HepG2 (cell line): ENCODE results near the gene SGF29. TPM values are rescaled to one million over a fixed set of nuclear protein-coding genes. Genes with fewer than 3 reads are reported as not detected.
A peak's percentile ranks its signal among the peaks of the same experiment; 100 is the strongest.

Source experiments
- ARHGAP35 ChIP-seq: sonication (generic); formaldehyde crosslinking; IDR thresholded peaks from 2 replicates; pipeline ENCODE4 v1.9.0; 2022; ENCODE audit warnings: mild to moderate bottlenecking, inconsistent platforms, moderate library complexity, missing genetic modification reagents, borderline replicate concordance
- CSRNP1 ChIP-seq: sonication (generic); formaldehyde crosslinking; IDR thresholded peaks from 2 replicates; pipeline ENCODE4 v1.8.1; 2023; ENCODE audit warnings: mild to moderate bottlenecking, missing genetic modification reagents
- DPF2 ChIP-seq: sonication (generic); formaldehyde crosslinking; IDR thresholded peaks from 2 replicates; pipeline ENCODE4 v1.4.0; 2020; ENCODE audit warnings: mild to moderate bottlenecking, low read depth, missing genetic modification reagents, borderline replicate concordance
- GATAD2A ChIP-seq: IDR thresholded peaks from 2 replicates; pipeline ENCODE4 v1.6.1; 2016
- HMG20A ChIP-seq: IDR thresholded peaks from 2 replicates; pipeline ENCODE4 v1.6.1; 2016; ENCODE audit warnings: borderline replicate concordance
- HMGXB3 ChIP-seq: sonication (generic); formaldehyde crosslinking; IDR thresholded peaks from 2 replicates; pipeline ENCODE4 v1.4.0; 2020; ENCODE audit warnings: missing genetic modification reagents, borderline replicate concordance
- HNF1B ChIP-seq: sonication (generic); formaldehyde crosslinking; IDR thresholded peaks from 2 replicates; pipeline ENCODE4 v1.5.1; 2020; ENCODE audit warnings: mild to moderate bottlenecking, moderate library complexity, missing genetic modification reagents
- HOXA3 ChIP-seq: sonication (generic); formaldehyde crosslinking; IDR thresholded peaks from 2 replicates; pipeline ENCODE4 v1.5.0; 2020; ENCODE audit warnings: missing genetic modification reagents
- KAT8 ChIP-seq: IDR thresholded peaks from 2 replicates; pipeline ENCODE4 v1.6.1; 2016; ENCODE audit warnings: missing genetic modification reagents, missing compliant biosample characterization
- MLX ChIP-seq: IDR thresholded peaks from 2 replicates; pipeline ENCODE4 v1.6.1; 2016
- NKX3-1 ChIP-seq: sonication (generic); formaldehyde crosslinking; IDR thresholded peaks from 2 replicates; pipeline ENCODE4 v1.5.0; 2020; ENCODE audit warnings: missing genetic modification reagents
- NR2F2 ChIP-seq: IDR thresholded peaks from 2 replicates; pipeline ENCODE4 v1.6.1; 2012; ENCODE audit warnings: low read depth, inconsistent platforms, borderline replicate concordance
- PCBP2 ChIP-seq: fragments of 200-400 bp; formaldehyde crosslinking; optimal IDR thresholded peaks from 2 replicates; pipeline ENCODE3; 2018; ENCODE audit warnings: low read length, low read depth; ENCODE audit not compliant: poor library complexity, severe bottlenecking
- RFX5 ChIP-seq: IDR thresholded peaks from 2 replicates; pipeline ENCODE4 v1.6.1; 2011; ENCODE audit warnings: low read depth, low read length, improper control_type of control experiment
- RXRA ChIP-seq: sonication (generic); formaldehyde crosslinking; IDR thresholded peaks from 2 replicates; pipeline ENCODE4 v1.5.1; 2020; ENCODE audit warnings: missing genetic modification reagents
- SALL1 ChIP-seq: sonication (generic); formaldehyde crosslinking; IDR thresholded peaks from 2 replicates; pipeline ENCODE4 v1.8.0; 2022; ENCODE audit warnings: mild to moderate bottlenecking, missing genetic modification reagents
- SYNCRIP ChIP-seq: fragments of 200-400 bp; formaldehyde crosslinking; IDR thresholded peaks from 2 replicates; pipeline ENCODE4 v1.6.1; 2018; ENCODE audit warnings: mild to moderate bottlenecking, low read depth, low read length; ENCODE audit not compliant: insufficient read depth
- ZBTB1 ChIP-seq: sonication (generic); formaldehyde crosslinking; IDR thresholded peaks from 2 replicates; pipeline ENCODE4 v1.4.0; 2020; ENCODE audit warnings: missing genetic modification reagents, borderline replicate concordance
- ZBTB7B ChIP-seq: sonication (generic); formaldehyde crosslinking; IDR thresholded peaks from 2 replicates; pipeline ENCODE4 v1.4.0; 2020; ENCODE audit warnings: missing genetic modification reagents
- ZNF331 ChIP-seq: sonication (generic); formaldehyde crosslinking; IDR thresholded peaks from 2 replicates; pipeline ENCODE4 v1.4.0; 2020; ENCODE audit warnings: missing genetic modification reagents
- ZNF367 ChIP-seq: sonication (generic); formaldehyde crosslinking; IDR thresholded peaks from 2 replicates; pipeline ENCODE4 v1.4.0; 2020; ENCODE audit warnings: missing genetic modification reagents, borderline replicate concordance
- ZNF556 ChIP-seq: sonication (generic); formaldehyde crosslinking; IDR thresholded peaks from 2 replicates; pipeline ENCODE4 v1.4.0; 2020; ENCODE audit warnings: mild to moderate bottlenecking, missing genetic modification reagents, borderline replicate concordance
- polyA plus RNA-seq, 8 experiments: library from polyadenylated mRNA; depleted of rRNA in 3 of 8; stranded (reverse) in 7 of 8; unstranded in 1 of 8; fragments of >200 nt; fragmentation: Illumina TruSeq in 4 of 8; extraction: Trizol in 4 of 8; gene quantifications; 2 replicates each; pipeline versions ENCODE4 v1.2.1 to v1.2.3, GENCODE V29; 2011 to 2016; ENCODE audit warnings: low read depth in 4 of 8, missing spikeins in 1 of 8, mixed read lengths in 1 of 8; ENCODE audit not compliant: insufficient read depth in 1 of 8
- total RNA-seq, 5 experiments: library from RNA; depleted of rRNA; stranded (reverse); fragments of >200 nt; fragmentation: Illumina TruSeq; extraction: Trizol; gene quantifications; 2 replicates each; pipeline ENCODE4 v1.2.3, GENCODE V29; 2016; ENCODE audit warnings: low read depth in 1 of 5

SGF29 gene
- total and polyA plus RNA-seq, 2 of the 13 experiments (the other 11 are each of a cell fraction or from before 2014, with no cell fraction given) = 5.0 to 29.4 TPM

GRCh38 chr16:28538733-28539596 lies 14.8 kb upstream of the SGF29 start, which contains the start of gene NUPR1 (continued):
- TF ChIP-seq ZBTB7B = no peak
- TF ChIP-seq ARHGAP35 = no peak
- no peak for TF ChIP-seq RXRA (CRISPR knock-in tag)
- TF ChIP-seq PCBP2 = no peak
- TF ChIP-seq NKX3-1 (CRISPR knock-in tag) = 0 out of 2 replicates have a peak, but pooled peaks have one; percentile 31
- peak; percentile 93 for TF ChIP-seq ZNF331 (CRISPR knock-in tag)
- no peak for TF ChIP-seq RFX5
- TF ChIP-seq HNF1B (CRISPR knock-in tag) = peak; percentile 95
- no peak for TF ChIP-seq NR2F2
- TF ChIP-seq ZBTB1 (CRISPR knock-in tag) = no peak
- no peak for TF ChIP-seq ZNF367 (CRISPR knock-in tag)
- peak; percentile 60; the same call in 1 of the 2 replicates for TF ChIP-seq HMG20A (CRISPR knock-in tag)
- no peak for TF ChIP-seq CSRNP1 (CRISPR knock-in tag)
- TF ChIP-seq HMGXB3 (CRISPR knock-in tag) = peak; percentile 72; the same call in 1 of the 2 replicates
- peak; percentile 74 for TF ChIP-seq SALL1
- peak; percentile 69; the same call in 1 of the 2 replicates for TF ChIP-seq GATAD2A (CRISPR knock-in tag)
- no peak for TF ChIP-seq MLX (CRISPR knock-in tag)
- TF ChIP-seq HOXA3 = peak; percentile 71
- peak; percentile 83 for TF ChIP-seq ZNF556 (CRISPR knock-in tag)
- no peak for TF ChIP-seq DPF2 (CRISPR knock-in tag)
- TF ChIP-seq SYNCRIP = no peak
- peak; percentile 86 for TF ChIP-seq KAT8 (CRISPR knock-in tag)
